Activated CD4-positive, alpha-beta T cell treated with anti-CD3 and anti-CD28 coated beads, Interleukin-2, amount 50 U/mL, for 1 hour (primary cell): ENCODE measurements around the gene DPM2.

Source experiments
- DNase-seq: peaks from one replicate; pipeline ENCODE4 v3.0.0-alpha.2; 2020

Gene DPM2

DNA sequence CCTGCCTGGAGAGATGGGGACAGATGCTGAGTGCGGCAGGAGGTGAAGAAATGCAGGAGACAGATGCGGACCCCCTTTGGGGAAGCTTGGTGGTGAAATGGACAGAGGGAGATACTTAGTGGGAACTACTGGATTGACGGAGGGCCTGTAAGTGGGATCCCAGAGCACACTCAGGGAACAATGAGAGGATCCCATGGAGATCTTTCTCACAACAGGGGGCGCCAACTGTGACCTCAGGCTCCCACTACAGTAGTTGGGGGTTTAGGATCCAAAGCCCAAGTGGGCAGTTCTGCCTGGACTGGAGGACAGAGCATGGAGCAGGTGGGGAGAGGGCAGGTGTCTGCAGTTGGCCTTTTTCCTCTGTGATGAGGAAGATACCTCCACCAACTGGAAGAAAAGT lies 3.4 kb downstream of the DPM2 start:
- DNase-seq, result no peak

DNA sequence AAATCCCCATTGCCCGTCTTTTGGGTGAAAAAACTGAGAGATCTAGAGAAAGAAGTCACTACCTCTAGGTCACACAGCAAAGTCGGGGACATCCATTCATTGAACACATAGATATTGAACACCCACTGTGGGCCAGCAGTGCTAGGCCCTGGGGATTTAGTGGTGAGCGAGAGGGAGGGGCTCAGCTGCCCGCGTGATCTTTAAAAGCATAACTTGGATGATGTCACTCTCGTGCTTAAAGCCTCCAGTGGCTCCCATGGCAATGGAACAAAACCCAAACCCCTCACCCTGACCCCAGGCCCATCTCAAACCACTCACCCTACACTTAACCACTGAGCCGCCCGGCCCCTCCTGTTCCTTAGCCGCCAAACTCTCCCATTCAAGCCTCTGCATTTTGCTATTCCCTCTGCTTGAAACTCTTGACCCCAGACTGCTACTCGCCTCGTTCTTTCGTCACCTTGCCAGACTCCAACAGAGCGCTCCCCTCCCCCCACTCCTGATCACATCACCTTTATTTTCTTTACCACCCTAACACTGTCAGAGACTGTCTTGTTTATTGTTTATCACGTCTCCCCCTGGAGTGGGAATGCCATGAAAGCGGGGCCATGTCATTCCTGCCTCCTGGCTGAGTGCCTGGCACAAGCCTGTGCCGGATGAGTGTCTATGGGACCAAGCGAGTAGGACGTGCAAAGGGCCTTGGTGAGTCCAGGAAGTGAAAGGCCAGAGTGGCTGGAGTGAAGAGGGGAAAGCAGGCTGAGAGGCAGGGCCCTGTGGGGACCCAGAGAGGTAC lies 6.4 kb downstream of the DPM2 start:
- DNase-seq, result no peak

DNA sequence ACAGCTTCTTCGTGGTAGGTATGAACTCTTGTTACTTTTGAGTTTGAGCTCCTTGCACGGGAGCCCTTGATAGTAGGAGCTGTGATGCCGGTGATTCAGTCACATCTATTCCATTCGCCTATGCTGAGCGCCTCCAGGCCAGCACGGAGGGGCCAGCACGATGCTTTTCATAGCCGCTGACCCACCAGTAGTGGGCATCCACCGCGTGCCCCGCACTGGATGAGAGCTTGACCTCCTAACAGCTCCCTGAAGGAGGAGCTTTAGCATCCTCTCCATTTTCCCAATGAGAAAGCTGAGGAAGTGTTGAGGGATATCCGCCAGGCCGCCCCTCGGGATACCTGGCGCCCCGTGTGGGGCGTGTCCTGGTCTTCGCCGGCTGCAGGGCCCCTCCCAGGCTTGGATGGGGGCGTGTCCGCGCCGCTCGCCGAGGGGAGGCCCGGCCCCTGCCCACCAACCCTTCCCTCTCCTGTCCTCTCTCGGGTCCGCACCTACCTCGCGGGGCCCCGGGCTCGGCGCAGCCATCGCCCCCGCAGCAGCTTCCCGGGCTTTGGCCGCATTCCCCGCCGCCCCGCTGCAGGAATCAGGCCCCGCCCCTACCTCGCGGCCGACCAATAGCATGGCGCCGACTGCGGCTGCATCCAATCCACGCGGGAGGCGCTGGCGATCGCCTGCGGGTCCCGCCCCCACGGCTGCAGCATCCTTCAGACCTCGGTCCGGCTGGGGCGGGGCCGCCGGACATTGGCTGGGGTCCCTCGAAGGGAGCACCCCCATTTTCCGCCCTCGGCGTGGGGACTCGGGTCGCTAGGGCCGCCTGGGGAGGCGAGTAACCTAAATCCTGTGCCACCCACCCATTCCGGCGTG lies 7.2 kb downstream of the DPM2 start, which contains the start of gene PIP5KL1:
Gene PIP5KL1, minus strand, starts transcription at position 547 of the 861 bp plus-strand sequence. Its CDS starts 25 bp downstream, at position 522.
- peak; percentile 67 for DNase-seq

DNA sequence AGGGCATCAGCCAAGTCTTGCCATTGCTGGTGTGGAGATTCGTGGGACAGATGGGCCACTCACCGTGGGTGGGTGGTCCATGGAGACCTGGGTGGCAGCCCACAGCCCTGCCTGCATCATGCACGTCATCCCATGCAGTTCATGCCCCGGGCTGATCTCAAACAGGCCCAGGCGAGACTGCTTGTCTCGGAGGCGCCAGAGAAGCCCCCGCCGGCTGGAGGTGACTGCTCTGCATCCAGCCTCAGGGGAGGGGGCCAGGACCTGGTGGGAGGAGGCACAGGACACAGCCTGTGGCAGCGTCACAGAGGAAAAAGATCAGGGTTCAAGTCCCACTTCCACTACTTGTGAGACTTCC lies 8.1 kb downstream of the DPM2 start:
- DNase-seq, result no peak

DNA sequence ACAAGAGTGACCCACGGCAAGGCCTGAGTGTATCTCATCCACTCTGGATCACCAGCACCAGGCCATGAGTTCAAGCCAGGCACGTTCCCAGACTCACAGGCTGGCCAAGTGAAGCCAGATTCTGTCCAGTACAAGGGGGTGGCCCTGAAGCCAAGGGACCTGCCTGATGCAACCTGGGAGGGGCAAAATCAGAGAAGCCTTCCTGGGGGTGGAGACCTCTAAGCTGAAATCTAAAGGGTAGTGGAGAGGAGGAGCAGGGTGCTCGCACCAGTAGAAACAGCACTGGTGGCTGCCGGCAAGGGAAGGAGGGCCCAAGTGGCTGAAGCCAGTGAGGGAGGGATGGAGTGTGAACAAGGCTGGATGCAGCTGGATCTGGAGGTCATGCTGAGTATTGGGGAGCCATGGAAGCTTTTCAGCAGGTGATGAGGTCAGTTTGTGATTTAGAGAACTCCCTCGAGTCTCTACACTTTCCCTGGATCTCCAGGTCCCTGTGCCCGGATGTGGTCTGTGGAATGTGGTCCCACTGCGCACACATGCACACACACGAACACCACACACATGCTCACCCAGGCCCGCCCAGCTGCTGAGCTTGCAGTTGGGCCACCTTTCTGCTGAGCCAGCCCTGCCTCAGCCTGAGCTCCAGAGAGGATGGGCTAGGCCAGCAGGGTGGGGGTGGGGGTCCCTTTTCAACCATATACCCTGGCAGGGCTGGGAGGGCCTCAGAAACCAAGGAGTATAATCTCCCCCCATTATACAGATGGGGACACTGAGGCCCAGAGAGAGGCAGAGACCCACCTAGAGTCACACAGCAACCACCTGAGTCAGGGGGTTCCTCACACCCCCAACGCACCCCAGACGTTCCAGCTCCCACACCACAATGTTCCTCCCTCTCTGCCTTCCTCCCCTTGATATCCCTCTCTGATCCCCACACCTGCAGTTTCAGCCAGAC lies 8.7 kb downstream of the DPM2 start:
- DNase-seq, result no peak

DNA sequence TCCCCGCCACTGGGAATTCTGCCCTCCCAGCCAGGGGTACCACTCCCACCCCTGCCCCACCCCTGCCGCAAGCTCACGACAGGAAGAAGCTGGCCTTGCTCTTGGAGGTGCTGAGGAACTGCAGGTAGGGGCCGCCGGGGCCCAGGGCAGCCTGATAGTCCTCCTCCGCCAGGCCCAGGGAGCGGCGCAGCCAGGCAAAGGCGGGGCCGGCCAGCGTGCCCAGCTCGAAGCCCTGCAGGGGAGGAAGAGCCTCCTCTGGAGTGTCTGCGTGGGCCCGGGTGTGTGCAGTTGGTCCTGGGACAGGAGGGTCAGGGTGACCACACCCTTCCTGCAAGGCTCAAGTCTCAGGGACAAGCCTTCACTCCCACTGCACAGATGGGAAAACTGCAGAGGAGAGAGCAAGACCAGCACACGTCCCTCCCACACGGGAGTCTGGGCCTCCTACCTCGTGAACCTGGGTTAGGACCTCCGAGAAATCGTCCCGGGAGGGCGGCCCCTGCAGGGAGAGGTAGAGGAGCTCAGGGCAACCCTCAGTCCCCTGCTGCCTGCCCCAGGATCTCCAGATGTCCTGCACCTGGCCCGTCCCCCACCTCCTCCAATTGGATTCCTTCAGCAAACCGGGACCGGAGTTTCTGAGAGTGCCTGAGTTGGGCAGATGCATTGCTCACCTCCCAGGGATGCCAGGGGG lies 9.5 kb downstream of the DPM2 start:
- DNase-seq, result no peak

DNA sequence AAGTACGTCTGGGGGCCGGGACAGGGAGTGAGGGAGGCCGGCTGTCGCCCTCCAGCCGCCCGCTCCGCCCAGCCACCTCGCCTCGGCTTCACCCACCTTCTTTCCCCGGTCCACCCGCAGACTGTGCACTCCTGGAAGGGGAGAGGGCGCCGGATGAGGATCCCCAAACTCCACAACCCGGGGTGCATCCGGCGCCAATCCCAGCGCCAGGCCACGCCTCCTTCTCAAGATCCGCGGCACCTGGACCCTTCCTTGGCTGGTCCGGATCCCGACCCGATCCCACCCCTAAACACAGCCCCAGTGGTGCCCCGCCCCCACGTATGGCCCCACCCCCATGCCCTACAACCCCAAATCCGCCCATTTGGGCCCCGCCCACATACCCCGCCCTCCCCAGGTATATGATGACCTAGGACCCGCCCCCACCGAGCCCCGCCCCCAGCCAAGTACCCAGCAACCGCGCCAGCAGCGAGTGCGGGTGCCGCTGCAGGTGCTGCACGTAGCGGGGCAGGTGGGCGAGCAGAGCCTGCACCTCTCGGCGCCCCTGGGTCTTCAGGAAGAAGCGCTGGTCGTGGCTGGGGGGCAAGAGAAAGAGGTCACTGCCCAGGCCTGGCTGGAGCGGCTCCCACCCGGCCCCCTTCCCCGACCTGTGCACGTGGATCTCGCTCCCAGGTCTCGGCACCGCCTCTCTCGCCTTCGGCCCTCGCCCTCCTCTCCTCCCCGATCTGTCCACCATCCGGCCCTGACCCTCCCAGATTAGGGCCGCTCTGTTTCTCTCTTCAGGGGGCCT lies 10.3 kb downstream of the DPM2 start:
- DNase-seq, result peak; percentile 84

DNA sequence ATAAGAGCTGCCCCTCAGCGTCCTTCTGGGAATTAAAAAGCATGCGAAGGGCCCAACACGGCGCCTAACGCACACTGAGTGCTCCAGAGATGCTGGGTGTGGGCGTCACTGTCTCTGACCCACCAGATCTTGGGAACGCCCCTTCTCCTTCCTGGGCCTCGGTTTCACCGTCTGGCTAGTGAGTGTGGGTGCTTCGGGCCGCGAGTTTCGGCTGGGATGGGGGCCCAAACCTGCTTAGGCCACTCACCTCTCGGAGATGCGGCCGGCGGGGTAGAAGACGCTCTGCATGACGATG lies 10.8 kb downstream of the DPM2 start:
- DNase-seq, result no peak

DNA sequence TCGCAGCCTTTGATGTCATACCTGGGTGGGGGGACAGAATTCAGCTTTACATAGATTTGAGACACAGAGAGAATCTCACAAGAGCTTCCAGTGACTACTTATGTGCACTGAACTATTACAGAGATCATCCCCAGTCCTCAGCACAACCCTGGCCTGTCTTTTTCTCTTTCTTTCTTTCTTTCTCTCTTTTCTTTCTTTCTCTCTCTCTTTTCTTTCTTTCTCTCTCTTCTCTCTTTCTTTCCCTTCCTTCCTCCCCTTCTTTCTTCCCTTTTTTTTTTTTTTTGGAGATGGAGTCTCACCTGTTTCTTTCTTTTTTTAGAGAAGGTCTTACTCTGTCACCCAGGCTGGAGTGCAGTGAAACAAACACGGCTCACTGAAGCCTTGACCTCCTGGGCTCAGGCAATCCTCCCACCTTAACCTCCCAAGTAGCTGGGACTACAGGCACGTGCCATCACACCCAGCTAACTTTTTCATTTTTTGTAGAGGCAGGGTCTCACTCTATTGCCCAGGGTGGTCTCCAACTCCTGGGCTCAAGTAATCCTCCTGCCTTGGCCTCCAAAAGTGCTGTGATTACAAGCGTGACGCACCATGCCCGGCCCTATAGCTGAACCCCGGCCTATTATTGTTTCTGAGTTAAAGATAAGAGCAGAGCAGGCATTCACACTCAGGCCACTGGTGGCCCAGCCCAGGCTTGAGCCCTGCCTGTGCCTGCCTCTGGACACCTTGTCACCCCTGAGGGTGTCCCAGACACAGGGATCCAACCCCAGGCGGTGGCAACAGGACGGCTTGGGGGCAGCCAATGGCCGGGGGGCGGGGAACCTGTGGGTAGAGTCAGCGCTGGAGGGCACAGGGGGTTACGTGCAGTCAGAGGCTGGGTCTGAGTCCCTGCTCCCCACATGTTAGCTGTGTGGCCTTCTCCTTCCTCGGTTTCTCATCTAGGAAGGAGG lies 11.4 kb downstream of the DPM2 start:
- no peak for DNase-seq

DNA sequence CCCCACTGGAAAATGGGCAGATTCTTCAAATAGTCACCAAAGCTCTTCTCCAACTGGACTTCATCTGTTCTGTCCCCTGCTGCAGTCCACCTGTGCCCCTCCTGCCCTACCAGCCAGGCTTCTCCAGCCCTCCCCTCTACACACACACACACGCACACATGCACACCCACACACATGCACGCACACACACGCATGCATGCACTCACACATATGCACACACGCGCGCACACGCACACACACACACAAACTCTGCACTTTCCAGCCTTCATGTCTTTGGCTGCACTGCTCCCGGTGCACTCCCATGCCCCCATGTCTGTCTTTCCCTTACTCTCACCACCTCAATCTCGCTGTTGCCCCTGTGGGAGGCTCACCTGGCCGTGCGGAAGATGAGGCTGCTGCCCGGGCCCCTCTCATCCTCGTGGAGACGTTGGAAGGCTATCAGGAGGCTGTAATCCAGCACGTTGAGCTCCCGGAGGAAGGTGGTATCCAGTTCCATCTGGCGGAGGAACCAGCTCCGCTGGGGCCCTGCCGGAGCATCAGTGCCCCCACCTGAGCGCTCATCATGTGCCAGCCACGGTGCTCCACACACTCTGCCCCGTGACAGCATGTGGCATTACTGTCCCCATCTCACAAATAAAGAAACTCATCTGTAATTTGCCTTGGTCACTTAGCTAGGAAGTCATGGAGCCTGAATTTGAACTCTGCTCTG lies 12.8 kb downstream of the DPM2 start:
- DNase-seq, result no peak

DNA sequence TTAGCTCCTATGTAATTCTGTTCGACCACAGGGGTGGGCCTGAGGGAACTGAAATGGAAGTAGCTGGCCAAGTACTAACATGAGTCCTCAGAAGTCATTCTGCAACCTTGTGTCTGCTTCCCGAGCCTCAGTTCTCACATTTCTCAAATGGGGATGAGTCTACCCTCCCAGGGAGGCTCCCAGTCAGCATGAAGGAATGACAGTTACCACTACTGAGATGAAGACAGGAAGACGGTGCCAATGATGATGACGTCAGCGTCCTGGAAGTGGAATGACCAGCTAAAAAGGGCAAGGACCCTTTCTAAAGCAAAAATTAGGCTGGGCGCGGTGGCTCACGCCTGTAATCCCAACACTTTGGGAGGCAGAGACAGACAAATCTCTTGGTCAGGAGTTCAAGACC lies 13.9 kb downstream of the DPM2 start:
- DNase-seq, result no peak

DNA sequence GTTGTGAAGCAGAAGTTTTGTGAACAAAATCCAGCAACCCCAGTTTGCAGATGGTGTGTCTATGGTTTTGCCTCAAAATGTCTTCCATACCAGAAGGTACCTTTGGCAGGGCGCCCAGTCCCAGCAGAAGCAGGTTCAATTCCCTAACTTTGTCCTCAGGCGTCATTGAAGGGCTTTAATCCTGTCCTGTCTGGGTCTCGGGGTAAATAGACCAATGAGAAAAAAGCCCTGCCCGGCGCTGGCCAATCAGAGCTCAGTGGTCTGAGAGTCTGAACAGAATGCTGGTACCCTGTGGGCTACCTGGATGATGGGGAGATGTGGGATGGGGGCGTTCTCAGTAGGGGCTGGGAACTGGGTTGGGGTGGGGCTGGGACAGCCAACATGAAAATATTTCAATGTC lies 14.6 kb downstream of the DPM2 start:
- no peak for DNase-seq

DNA sequence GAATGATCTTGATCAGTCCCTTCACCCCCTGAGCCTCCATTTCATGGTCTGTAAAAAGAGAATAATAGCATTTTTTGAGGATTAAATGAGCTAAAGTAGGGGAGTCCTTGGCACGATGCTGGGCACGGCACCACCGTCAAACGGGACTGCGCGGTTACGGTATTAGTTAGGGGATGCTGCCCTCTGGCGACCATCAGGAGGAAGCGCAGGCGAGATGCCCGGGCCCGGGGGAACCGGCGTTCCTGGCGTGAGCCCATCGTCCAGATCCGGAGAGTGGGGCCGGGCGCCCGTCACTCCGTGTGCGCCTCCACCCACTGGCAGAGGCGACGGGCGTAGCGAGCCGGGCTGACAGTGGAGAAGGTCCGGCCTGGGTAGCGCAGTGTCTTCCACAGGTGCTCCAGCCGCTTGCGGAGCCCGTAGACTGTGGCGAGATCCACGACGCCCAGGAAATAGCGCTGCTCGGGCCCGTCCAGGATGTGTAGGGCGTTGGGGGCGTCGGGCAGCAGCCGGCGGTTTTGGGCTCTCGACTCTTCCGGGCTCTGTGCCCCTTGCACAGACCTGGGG lies 16.0 kb downstream of the DPM2 start:
- peak; percentile 77 for DNase-seq

DNA sequence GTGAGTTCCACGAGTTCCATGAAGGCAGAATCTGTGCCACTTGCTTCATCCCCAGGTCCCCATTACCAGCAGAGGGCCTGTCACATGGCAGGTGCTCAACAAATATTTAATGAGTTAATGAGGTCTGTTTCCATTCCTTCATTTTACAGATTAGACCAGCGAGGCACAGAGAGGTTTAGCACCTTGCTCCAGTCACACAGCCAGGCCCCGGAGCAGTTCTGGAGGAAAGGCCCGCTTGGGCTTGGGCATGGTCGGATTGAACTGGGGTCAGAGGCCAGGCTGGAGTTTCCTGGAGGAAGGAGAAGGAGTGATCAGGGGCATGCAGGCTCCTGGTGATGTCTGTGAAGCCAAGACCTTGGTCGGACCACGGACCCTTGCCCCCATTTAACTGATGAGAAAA lies 16.9 kb downstream of the DPM2 start:
- no peak for DNase-seq

DNA sequence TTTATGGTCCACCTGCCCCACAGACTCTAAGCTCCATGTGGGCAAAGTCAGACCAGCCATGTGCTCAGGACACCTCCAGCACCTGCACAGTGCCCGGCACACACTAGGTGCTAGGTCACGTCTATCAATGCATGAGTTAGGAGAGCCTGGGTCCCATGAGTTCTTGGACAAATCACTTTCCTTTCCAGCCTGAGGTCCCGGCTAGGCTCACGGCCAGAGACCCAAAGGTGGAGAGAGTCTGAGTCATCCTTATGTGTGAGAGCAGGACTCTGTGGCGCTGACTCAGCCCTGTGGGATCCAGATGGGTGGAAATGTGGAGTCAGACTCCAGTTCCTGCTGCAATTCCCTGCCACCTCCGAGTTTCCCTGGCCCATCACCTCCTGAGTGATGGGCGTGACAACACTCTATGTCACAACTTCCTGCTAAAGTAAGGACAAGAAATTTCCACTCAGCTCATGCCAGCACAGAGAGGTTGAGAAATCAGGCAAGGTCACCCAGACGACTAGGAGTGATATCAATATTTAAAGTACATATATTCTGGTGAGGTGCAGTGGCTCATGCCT lies 18.3 kb downstream of the DPM2 start:
- DNase-seq, result no peak

DNA sequence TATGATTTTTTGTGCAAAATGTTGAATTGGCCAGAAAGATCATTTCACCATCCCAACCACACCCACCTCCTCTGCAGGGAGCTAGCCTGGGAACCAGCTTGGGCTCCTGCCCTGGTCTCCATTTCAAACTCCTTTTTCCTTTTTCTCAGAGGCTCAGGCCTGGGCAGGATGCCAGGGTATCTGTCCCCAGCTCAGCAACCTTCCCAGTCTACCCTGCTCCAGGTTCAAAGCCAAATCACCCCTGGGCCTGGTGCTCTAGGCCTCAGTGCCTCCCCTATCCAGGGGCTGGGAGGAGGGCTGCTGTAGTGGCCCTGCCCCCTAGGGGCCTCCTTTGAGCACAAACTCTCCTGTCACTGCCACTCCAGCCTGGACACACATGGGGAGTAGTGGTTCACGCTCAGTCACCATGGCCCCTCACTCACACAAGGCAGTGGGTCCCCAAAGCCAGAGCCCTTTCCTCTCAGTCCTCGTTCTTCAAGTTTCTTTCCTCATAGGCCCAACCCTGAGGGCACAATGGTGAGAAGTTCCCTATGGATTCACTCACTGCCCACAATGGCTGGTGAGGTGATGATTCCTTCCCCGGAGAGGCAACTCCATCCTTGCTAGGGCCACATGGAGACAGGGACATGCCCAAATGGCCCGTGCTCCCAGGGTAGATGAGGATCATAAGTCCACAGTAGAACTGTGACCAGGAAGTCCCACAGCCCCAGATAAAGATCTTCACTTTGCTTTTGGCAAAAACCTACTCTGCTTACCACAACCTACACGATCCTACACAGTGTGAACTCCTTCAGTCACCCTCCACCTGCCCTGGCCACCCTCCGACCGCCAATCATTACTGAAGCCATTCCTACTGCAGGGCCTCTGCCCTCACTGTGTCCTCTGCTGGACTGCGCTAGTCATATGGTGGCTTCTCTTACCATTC lies 19.2 kb downstream of the DPM2 start:
- DNase-seq, result no peak

DNA sequence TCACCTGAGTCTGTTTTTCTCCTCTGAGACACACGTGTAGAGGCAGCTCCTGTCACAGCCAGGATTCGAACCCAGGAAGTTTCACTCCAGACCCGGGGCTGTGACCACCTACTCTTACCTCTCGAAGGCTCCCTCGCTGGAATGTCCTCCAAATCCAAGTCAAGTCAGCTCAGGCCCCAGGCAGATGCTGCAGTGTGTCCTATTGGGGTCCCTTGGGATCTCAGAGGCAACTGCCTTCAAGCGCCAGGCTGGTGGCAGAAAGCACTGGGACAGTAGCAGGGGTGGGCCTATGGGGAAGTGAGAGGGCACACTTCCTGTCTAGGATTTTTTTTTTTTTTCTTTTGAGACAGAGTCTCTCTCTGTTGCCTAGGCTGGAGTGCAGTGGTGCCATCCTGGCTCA lies 20.1 kb downstream of the DPM2 start:
- DNase-seq, result no peak
